SK-N-MC (cell line): ENCODE data around the gene ZNF771.

ENCODE experiments used
- EZH2 ChIP-seq: fragments of 200-600 bp; sonication (generic); IDR thresholded peaks from one replicate; pipeline ENCODE4 v1.6.1; 2017; ENCODE audit warnings: antibody characterized with exemption
- POLR2AphosphoS5 ChIP-seq: IDR thresholded peaks from 2 replicates; pipeline ENCODE4 v1.6.1; 2012; ENCODE audit warnings: mild to moderate bottlenecking, low read depth, low read length, borderline replicate concordance

- no peak for TF ChIP-seq POLR2AphosphoS5
- TF ChIP-seq EZH2 = no peak
These were observed 40.9 kb upstream of the ZNF771 start for GRCh38 chr16:30366511-30366910.
